Lower leg skin (tissue), 4 donors: ENCODE measurements around the gene ASH1L. TPM values are rescaled to one million over a fixed set of nuclear protein-coding genes. Genes with fewer than 3 reads are reported as not detected.

Experiments used
- DNase-seq, 2 donors: peaks; one replicate each; pipeline ENCODE4 v3.0.0-alpha.2; 2019; ENCODE audit warnings: low spot score in 2 of 2
- H3K4me3 ChIP-seq: fragments of 200-600 bp; sonication (generic); 2 replicates; pipeline ENCODE4 v1.5.1; 2017; ENCODE audit warnings: mild to moderate bottlenecking, low read depth; ENCODE audit not compliant: poor library complexity, severe bottlenecking
- CTCF ChIP-seq, 3 donors: fragments of 450-650 bp; IDR thresholded peaks; one replicate each; pipeline ENCODE4 v1.5.1; 2016; ENCODE audit warnings: antibody characterized with exemption in 3 of 3, mild to moderate bottlenecking in 3 of 3, moderate library complexity in 2 of 3
- POLR2A ChIP-seq, 2 donors: fragments of 450-650 bp; IDR thresholded peaks; one replicate each; pipeline ENCODE4 v1.6.1; 2016 to 2017; ENCODE audit warnings: antibody characterized with exemption in 2 of 2, mild to moderate bottlenecking in 1 of 2, moderate library complexity in 1 of 2
- WGBS, 2 donors: methylation state at CpG; one replicate each; pipeline ENCODE4 v1.1.5; 2018; 5-methylcytosine and 5-hydroxymethylcytosine counted together
- intact Hi-C: fragments of 100-400 bp; cut with DNase I; formaldehyde crosslinking; loops from one replicate; pipeline ENCODE4 v1.15.0; 2023; ENCODE audit warnings: low total_unique reads
- total RNA-seq, 4 donors: library from RNA; depleted of rRNA; stranded (reverse); fragments of >200 nt; gene quantifications; one replicate each; pipeline ENCODE4 v1.1.0, GENCODE V29; 2016

The ASH1L gene
- total RNA-seq, 4 donors from 2014 or later = 40.6 to 59.4 (median 49.9) TPM

DNA sequence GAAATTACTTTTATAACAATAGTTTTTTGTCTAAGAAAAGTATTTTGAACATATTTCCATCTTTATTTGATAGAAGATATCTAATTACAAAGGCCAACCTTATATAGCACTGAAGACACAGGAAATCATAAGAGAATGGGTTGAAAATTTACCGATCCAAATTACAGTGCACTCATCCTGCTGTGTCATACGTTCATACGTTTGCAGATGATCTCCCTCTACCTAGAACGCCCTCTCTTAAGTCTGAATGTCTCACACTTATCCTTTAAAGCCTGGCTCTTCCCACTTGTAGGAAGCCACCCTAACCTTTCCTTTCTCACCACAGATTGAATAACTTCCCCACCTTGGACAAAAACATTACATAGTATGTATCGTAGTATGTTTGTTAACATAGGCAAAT is 9.3 kb downstream of the ASH1L start:
- WGBS, 2 donors = 52 to 55% methylated on average over 5 of the region's 5 CpGs
- no peak overlapping the region for H3K4me3 ChIP-seq
- intact Hi-C loops = no loop called here

DNA sequence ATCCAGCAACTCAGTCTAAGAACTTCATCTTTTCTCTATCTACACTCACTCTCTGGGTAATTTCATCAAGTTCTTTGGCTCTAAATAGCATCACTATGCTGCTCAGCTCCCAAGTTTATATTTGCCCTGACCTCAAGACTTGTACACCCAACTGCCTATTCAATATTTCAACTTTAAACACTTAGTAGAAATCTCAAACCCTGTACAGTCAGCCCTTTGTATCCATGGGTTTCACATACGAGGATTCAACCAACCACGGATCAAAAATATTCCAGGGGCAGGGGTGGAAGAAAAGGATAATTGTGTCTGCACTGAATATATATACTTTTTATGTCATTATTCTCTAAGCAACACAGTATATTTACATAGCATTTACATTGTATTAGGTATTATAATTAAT is 13.9 kb downstream of the ASH1L start:
- DNase-seq = no peak
- intact Hi-C loops = no loop called here
- TF ChIP-seq CTCF (IDR thresholded peaks at IDR 0.05) (no peak), POLR2A (IDR thresholded peaks at IDR 0.05) (no peak)
- H3K4me3 ChIP-seq = no peak overlapping the region
- WGBS, 2 donors = 66% methylated on average over 2 of the region's 2 CpGs

More for the DNA sequence above, 9.3 kb downstream of the ASH1L start:
- DNase-seq = no peak
- TF ChIP-seq CTCF (IDR thresholded peaks at IDR 0.05) (no peak), POLR2A (IDR thresholded peaks at IDR 0.05) (no peak)

- no peak for DNase-seq
- 83 to 85% methylated on average over 4 of the region's 4 CpGs for WGBS, 2 donors
- no peak overlapping the region for H3K4me3 ChIP-seq
- no peak for TF ChIP-seq POLR2A (IDR thresholded peaks at IDR 0.05)
- TF ChIP-seq CTCF (IDR thresholded peaks at IDR 0.05) = no peak
- intact Hi-C loops = no loop called here
Observed at GRCh38 chr1:155540000-155540874, 22.4 kb downstream of the ASH1L start.

- no peak overlapping the region for H3K4me3 ChIP-seq
- no peak for TF ChIP-seq CTCF (IDR thresholded peaks at IDR 0.05)
- TF ChIP-seq POLR2A (IDR thresholded peaks at IDR 0.05) = no peak
- intact Hi-C loops = no loop called here
- 82 to 84% methylated on average over 4 of the region's 4 CpGs for WGBS, 2 donors
- DNase-seq = no peak
Observed at GRCh38 chr1:155537193-155537592, 25.4 kb downstream of the ASH1L start.

GRCh38 chr1:155531624-155532023 is 31.0 kb downstream of the ASH1L start:
- TF ChIP-seq POLR2A (IDR thresholded peaks at IDR 0.05) (no peak), CTCF (IDR thresholded peaks at IDR 0.05) (no peak)
- no peak for DNase-seq
- WGBS, 2 donors = 42 to 61% methylated on average over 1 of the region's 1 CpG
- intact Hi-C loops = no loop called here
- no peak overlapping the region for H3K4me3 ChIP-seq
